Panc1 (cell line): Measurements from ENCODE around the gene FRRS1. TPM values are rescaled to one million over a fixed set of nuclear protein-coding genes. Genes with fewer than 3 reads are reported as not detected.
"Not testable (repeated sequence)": the region's sequence is repeated elsewhere in the genome, so short reads cannot be mapped to it uniquely, and the experiment has no call there.

ENCODE experiments used
- ATAC-seq: fragments of 200-7000 bp; cut with Tn5 transposase; 2 replicates; pipeline ENCODE4 v1.9.1; 2020; ENCODE audit warnings: mild to moderate bottlenecking, moderate library complexity
- BruUV-seq: library from RNA; stranded (reverse); fragments of 400-500 nt; replicated peaks from 2 replicates; lab custom pipeline; 2021; lab: Mats Ljungman, UMichigan
- CTCF ChIA-PET: fragments of 300-600 bp; sonication (Branson Sonifier 250); formaldehyde crosslinking; loops from one replicate; lab custom pipeline; 2022; ENCODE audit warnings: antibody characterized with exemption; lab: Charles Lee
- POLR2A ChIA-PET: fragments of 300-600 bp; sonication (Branson Sonifier 250); formaldehyde crosslinking; loops from one replicate; lab custom pipeline; 2022; ENCODE audit warnings: antibody characterized with exemption; lab: Charles Lee
- DNase-seq: peaks from one replicate; pipeline ENCODE4 v3.0.0-alpha.2; 2010; ENCODE audit warnings: low read depth, low spot score
- H3K27ac ChIP-seq: 2 replicates; pipeline ENCODE4 v1.5.1; 2011; ENCODE audit warnings: mild to moderate bottlenecking, low read length, inconsistent platforms
- H3K27me3 ChIP-seq: fragments of 200-500 bp; sonication (Bioruptor generic); 2 replicates; pipeline ENCODE4 v1.6.0; 2014; ENCODE audit warnings: low read length, inconsistent platforms; ENCODE audit not compliant: control insufficient read depth, insufficient read depth
- H3K36me3 ChIP-seq: fragments of 200-500 bp; sonication (Bioruptor generic); 2 replicates; pipeline ENCODE4 v1.5.1; 2014; ENCODE audit warnings: inconsistent platforms, mild to moderate bottlenecking, low read length, moderate library complexity; ENCODE audit not compliant: control insufficient read depth, insufficient read depth
- H3K4me1 ChIP-seq: 2 replicates; pipeline ENCODE4 v1.5.1; 2011; ENCODE audit warnings: inconsistent platforms, mild to moderate bottlenecking, low read length, moderate library complexity; ENCODE audit not compliant: control insufficient read depth, insufficient read depth
- H3K4me3 ChIP-seq, 2 experiments: 2 replicates each; pipeline ENCODE4 v1.5.1; 2011 to 2012; ENCODE audit warnings: low read depth in 2 of 2, low read length in 2 of 2, mild to moderate bottlenecking in 2 of 2, inconsistent platforms in 1 of 2, moderate library complexity in 1 of 2
- H3K9me3 ChIP-seq: fragments of 200-500 bp; sonication (Bioruptor generic); 2 replicates; pipeline ENCODE4 v1.5.1; 2014; ENCODE audit warnings: low read depth, mild to moderate bottlenecking, inconsistent platforms, low read length, moderate library complexity; ENCODE audit not compliant: control insufficient read depth, insufficient read depth
- CTCF ChIP-seq: fragments of 450-650 bp; IDR thresholded peaks from 2 replicates; pipeline ENCODE4 v1.5.1; 2017; ENCODE audit warnings: mild to moderate bottlenecking
- POLR2AphosphoS5 ChIP-seq: IDR thresholded peaks from 2 replicates; pipeline ENCODE4 v1.6.1; 2012; ENCODE audit warnings: mild to moderate bottlenecking, low read depth, low read length, moderate library complexity
- REST ChIP-seq, 2 experiments: IDR thresholded peaks; 2 replicates each; pipeline ENCODE4 v1.6.1; 2011 to 2012; ENCODE audit warnings: low read depth in 2 of 2, control low read depth in 1 of 2, low read length in 1 of 2, mild to moderate bottlenecking in 1 of 2, moderate library complexity in 1 of 2; ENCODE audit not compliant: insufficient read depth in 1 of 2
- SIN3A ChIP-seq: IDR thresholded peaks from 2 replicates; pipeline ENCODE4 v1.6.1; 2012; ENCODE audit warnings: low read depth, mild to moderate bottlenecking, low read length, moderate library complexity, borderline replicate concordance; ENCODE audit not compliant: insufficient read depth
- TCF7L2 ChIP-seq: IDR thresholded peaks from 2 replicates; pipeline ENCODE4 v1.6.1; 2011; ENCODE audit warnings: mild to moderate bottlenecking, low read depth, low read length, inconsistent platforms
- in situ Hi-C: cut with HindIII; loops from 2 replicates; pipeline ENCODE4 v1.10.0; 2016; ENCODE audit warnings: low sequenced_read_pairs, low pct_unique_long_range_greater_than_20kb
- intact Hi-C: fragments of 100-400 bp; cut with micrococcal nuclease; formaldehyde crosslinking; loops from one replicate; pipeline ENCODE4 v1.10.0; 2022; ENCODE audit not compliant: unreplicated experiment
- total RNA-seq: library from RNA; stranded (reverse); gene quantifications from one replicate; pipeline ENCODE4 v1.2.1, GENCODE V29; 2021; ENCODE audit not compliant: unreplicated experiment

Gene FRRS1
- total RNA-seq, 1 experiment from 2014 or later, result 1.2 TPM

- intact Hi-C loops, H3K4me1 ChIP-seq, CTCF ChIA-PET, H3K4me3 ChIP-seq, ATAC-seq, H3K27me3 ChIP-seq, H3K9me3 ChIP-seq, BruUV-seq, H3K27ac ChIP-seq, H3K36me3 ChIP-seq, in situ Hi-C loops, POLR2A ChIA-PET, DNase-seq: not testable (repeated sequence)
Observed at GRCh38 chr1:99758686-99759517, 7.5 kb downstream of the FRRS1 start.

DNA sequence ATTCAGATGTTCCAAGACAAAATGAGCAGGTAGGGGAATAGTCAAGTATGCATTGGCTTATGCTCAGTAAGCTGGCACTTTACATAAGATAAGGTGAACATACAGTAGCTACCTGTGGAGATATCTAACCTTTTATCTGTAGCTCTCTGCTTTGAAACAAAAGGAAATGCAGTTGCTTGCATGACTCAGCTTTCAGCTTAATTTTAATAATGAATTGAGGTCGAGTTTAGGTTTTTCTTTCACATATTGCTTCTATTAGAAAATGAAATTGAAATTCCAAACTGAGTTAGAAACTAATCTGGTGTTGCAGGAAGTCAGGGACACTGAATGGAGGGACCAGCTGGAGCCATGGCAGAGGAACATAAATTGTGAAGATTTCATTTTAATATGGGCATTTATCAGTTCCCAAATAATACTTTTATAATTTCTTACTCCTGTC, 8.3 kb downstream of the FRRS1 start:
- Histone ChIP-seq H3K36me3 (no peaks in the 10 kb centered on the region), H3K27ac (no peak overlapping the region), H3K4me1 (no peaks in the 10 kb centered on the region), H3K4me3 (no peak overlapping the region), H3K9me3 (no peaks in the 10 kb centered on the region), H3K27me3 (no peaks in the 10 kb centered on the region; the same call in 1 of the 2 replicates)
- intact Hi-C loops (no loop called here), in situ Hi-C loops (no loop called here)
- no TSS peak for BruUV-seq
- DNase-seq, result no peak
- TF ChIP-seq REST (IDR thresholded peaks at IDR 0.05; ENCODE audit: insufficient read depth in 1 of 2, low read depth in 2 of 2, low read length in 1 of 2) (no peak), SIN3A (no peak), CTCF (no peak), POLR2AphosphoS5 (no peak), TCF7L2 (no peak)
- no peak for ATAC-seq
- POLR2A ChIA-PET, result no interaction called here
- CTCF ChIA-PET, result no interaction called here

GRCh38 chr1:99756598-99756997, 9.8 kb downstream of the FRRS1 start:
- DNase-seq (no peak), ATAC-seq (no peak)
- H3K9me3 ChIP-seq, result no peaks in the 10 kb centered on the region
- no peaks in the 10 kb centered on the region for H3K4me1 ChIP-seq
- ChIA-PET CTCF (no interaction called here), POLR2A (no interaction called here)
- no peak overlapping the region for H3K27ac ChIP-seq
- TF ChIP-seq SIN3A (no peak), CTCF (no peak), REST (IDR thresholded peaks at IDR 0.05; ENCODE audit: insufficient read depth in 1 of 2, low read depth in 2 of 2, low read length in 1 of 2) (no peak), TCF7L2 (no peak), POLR2AphosphoS5 (no peak)
- BruUV-seq, result no TSS peak
- H3K27me3 ChIP-seq, result no peaks in the 10 kb centered on the region; the same call in 1 of the 2 replicates
- intact Hi-C loops (no loop called here), in situ Hi-C loops (no loop called here)
- no peak overlapping the region for H3K4me3 ChIP-seq
- H3K36me3 ChIP-seq, result no peaks in the 10 kb centered on the region
